ENCODE data around the gene CCNQ. TPM values are rescaled to one million over a fixed set of nuclear protein-coding genes. Genes with fewer than 3 reads are reported as not detected.

The CCNQ gene
- total RNA-seq, 2 donors from 2014 or later, result 8.6 to 23.9 TPM

DNA sequence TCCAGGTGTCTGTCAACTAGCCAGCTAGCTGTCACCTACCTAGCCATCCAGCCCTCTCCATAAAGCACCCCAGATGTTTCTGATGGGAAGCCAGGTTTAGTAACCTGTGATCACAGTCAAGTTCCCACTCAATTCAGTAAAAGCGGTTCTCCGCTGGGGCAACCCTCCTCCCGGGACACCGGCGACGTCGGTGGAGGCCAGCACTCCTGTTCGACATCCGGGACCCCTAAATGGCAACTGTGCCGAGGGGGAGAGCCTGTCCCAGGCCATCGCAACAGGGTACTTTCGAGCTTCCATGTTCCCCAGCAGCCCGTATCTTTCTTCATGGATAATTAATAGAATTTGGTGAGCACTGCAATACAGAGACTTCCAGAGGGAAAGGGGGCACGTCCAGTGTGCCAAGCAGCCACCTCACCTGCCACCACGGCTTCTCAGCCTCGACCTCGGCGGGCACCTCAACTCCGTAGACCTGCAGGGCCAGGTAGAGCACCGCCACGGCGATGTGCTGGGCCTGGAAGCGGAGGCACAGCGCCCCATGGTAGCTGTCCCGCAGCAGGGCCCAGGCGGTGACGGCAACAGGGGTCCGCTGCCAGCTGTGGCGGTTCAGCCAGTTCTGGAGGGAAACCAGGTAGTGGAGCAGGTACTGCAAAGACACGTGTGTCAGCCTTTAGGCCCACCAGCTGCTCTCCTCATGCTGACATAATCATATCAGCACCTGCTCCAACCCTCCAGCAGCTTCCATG lies 6.7 kb downstream of the CCNQ start:
- intact Hi-C loops (cut with DNase I), result no loop called here
- ATAC-seq, result no peak
- TF ChIP-seq POLR2A (IDR thresholded peaks at IDR 0.05), result no peak
- TF ChIP-seq CTCF (IDR thresholded peaks at IDR 0.05), result no peak
- H3K9me3 ChIP-seq, result no peaks in the 10 kb centered on the region
- 93% methylated on average over 19 of the region's 30 CpGs; no CpG with 5 or more reads in 1 of the 2 donors for WGBS, 2 donors
- H3K27ac ChIP-seq, result no peak overlapping the region
- no peak for DNase-seq
- H3K4me3 ChIP-seq, result no peak overlapping the region
- no peaks in the 10 kb centered on the region for H3K36me3 ChIP-seq (replicated peaks in 1 of 2; ENCODE audit: insufficient read depth in 1 of 2, low read depth in 2 of 2)
- no peaks in the 10 kb centered on the region for H3K27me3 ChIP-seq
- peaks cover 2% of the 10 kb centered on the region for H3K4me1 ChIP-seq

- WGBS, 2 donors, result 75 to 84% methylated on average over 3 to 4 of the region's 26 CpGs
- H3K27ac ChIP-seq, result no peak overlapping the region
- no peak overlapping the region for H3K4me3 ChIP-seq
- no peak for ATAC-seq
- no peaks in the 10 kb centered on the region for H3K9me3 ChIP-seq
- TF ChIP-seq CTCF (IDR thresholded peaks at IDR 0.05) (no peak), POLR2A (IDR thresholded peaks at IDR 0.05) (no peak)
- intact Hi-C loops (cut with DNase I), result no loop called here
- peak in 1 of 4 donors; percentile 20 for DNase-seq
- no peaks in the 10 kb centered on the region for H3K27me3 ChIP-seq
- no peaks in the 10 kb centered on the region for H3K4me1 ChIP-seq
- H3K36me3 ChIP-seq (replicated peaks in 1 of 2; ENCODE audit: insufficient read depth in 1 of 2, low read depth in 2 of 2), result no peaks in the 10 kb centered on the region
These were observed 7.7 kb downstream of the CCNQ start for GRCh38 chrX:153590961-153591956.

DNA sequence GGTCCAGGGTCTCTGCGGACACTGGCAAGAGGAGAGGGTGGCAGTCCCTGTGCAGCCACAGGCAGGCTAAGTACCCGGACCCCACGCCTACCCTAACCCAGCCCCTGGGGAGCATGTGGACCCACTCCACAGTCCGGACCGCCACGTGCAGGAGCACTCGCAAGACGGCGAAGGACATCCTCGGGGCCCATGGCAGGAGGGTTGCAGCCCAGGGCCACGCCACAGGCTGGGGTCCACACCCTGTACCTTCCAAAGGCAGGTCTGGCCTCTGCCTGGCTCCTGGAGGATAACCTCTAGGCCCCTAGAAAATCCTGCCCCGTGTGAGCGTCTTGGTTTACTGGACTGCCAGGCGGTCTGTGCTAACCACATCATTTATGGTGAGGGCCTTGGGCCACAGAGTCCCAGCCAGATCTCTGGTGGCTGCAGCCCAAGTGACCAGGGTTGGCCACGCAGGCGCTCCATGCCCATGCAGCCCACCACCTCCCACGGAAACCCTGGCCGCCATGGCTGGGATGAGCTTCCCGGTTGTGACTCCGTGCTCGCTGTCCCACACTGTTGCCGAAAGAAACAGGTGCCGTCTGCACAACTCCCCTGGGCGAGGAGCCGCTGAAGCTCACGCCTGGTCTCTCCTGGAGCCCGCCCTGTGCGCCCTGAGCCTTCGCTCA lies 10.0 kb downstream of the CCNQ start:
- Histone ChIP-seq H3K4me1 (no peaks in the 10 kb centered on the region), H3K4me3 (no peak overlapping the region), H3K9me3 (no peaks in the 10 kb centered on the region), H3K27ac (no peak overlapping the region), H3K36me3 (replicated peaks in 1 of 2; ENCODE audit: insufficient read depth in 1 of 2, low read depth in 2 of 2) (no peaks in the 10 kb centered on the region), H3K27me3 (no peaks in the 10 kb centered on the region)
- intact Hi-C loops (cut with DNase I), result no loop called here
- ATAC-seq (no peak), DNase-seq (no peak)
- no peak for TF ChIP-seq CTCF (IDR thresholded peaks at IDR 0.05)
- TF ChIP-seq POLR2A (IDR thresholded peaks at IDR 0.05), result no peak
- 99 to 100% methylated on average over 5 to 15 of the region's 29 CpGs for WGBS, 2 donors

DNA sequence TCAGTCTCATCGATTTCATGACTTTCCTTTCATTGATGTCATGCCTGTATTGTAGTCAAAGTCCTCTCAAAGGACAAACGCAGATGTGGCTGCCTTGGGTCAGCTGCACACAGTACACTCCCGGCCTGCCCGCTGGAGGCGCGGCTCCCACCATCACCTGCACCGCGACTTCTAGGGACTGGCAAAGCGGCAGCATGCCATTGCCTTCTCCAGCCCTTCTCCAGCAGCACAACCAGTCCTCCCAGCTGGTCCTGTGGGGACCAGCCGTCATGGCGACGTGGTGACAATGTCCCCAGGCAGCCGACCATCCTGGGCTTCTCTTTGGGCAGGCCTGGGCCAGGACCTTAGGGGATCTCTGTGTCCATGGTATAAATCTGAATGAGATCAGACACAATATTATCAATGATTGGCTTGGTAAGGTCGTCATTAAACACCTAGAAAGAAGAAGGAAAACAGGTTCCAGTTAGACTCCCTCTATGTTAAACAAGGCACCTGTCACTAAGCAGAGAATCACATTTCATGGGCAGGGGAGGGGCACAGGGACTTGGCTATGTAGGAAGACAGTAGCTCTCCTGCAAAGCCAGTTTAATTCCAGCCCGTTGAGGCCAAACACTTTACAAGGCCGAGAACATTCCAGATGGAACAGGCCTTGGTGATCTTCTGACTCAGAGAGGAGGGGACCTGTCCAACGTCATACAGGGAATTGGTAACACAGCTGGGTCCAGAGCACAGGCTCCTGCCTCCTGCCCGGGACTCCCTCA lies 10.7 kb downstream of the CCNQ start:
- 87 to 100% methylated on average over 7 to 16 of the region's 18 CpGs for WGBS, 2 donors
- no peak for TF ChIP-seq POLR2A (IDR thresholded peaks at IDR 0.05)
- no peak for TF ChIP-seq CTCF (IDR thresholded peaks at IDR 0.05)
- no peak for DNase-seq
- H3K27me3 ChIP-seq, result no peaks in the 10 kb centered on the region
- H3K4me1 ChIP-seq, result no peaks in the 10 kb centered on the region
- no peaks in the 10 kb centered on the region for H3K36me3 ChIP-seq (replicated peaks in 1 of 2; ENCODE audit: insufficient read depth in 1 of 2, low read depth in 2 of 2)
- no peak overlapping the region for H3K4me3 ChIP-seq
- intact Hi-C loops (cut with DNase I), result no loop called here
- no peak overlapping the region for H3K27ac ChIP-seq
- no peak for ATAC-seq
- no peaks in the 10 kb centered on the region for H3K9me3 ChIP-seq
